Measurements from ENCODE around the gene TAF15. TPM values are rescaled to one million over a fixed set of nuclear protein-coding genes. Genes with fewer than 3 reads are reported as not detected.
A peak's percentile ranks its signal among the peaks of the same experiment; 100 is the strongest.

Gene TAF15
- 63.1 TPM for total RNA-seq

GRCh38 chr17:35808962-35809854 is at the start of gene TAF15:
TSS of gene TAF15 (plus strand) at chr17:35809484. CDS start at chr17:35809570, 86 bp downstream.
- DNase-seq (ENCODE audit: low spot score), result peak; percentile 97

DNA sequence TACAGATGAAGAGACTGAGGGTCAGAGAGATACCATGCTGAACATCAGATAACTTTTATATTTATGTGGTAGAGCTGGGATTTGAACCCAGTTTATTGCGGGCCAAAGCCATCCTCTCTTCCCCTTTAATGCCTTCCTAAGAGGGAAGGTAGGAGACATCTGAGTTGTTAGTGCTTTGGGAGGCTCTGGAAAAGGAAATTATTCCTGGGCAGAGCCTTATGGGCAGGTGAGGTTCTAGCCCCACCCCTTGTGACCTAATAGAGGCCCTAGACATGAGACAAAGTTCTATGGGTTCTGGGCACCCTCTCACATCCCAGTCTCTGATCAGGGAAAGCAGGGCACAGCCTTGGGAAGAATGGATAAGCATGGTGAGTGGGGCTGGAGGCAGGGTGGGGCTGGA is 48.7 kb upstream of the TAF15 start, which contains the start of gene C17orf50:
C17orf50 (plus strand) TSS at position 301 of the 400 bp plus-strand sequence; CDS start at position 356, 55 bp downstream.
- DNase-seq (ENCODE audit: low spot score), result no peak
- no peak for ATAC-seq

More at GRCh38 chr17:35808962-35809854, at the start of gene TAF15:
- peak; percentile 91 for ATAC-seq

DNA sequence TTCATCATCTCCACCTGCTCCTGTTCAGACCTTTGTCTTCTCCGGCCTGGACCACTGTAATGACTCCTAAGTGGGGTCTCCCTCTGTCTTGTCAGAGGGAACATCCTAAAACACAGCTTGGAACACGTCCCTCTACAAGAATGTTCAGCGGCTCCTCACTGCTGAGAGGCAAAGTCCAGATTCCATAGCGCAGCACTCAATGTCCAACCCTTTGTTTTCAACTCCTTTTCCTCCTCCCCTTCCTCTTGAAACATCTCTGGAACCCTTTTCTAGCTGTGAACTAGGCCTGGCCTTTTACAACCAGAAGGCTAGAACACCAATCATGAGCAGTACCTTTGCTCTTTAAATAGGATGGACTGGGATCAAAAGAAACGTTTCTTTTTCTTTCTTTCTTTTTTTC is 47.7 kb upstream of the TAF15 start:
- ATAC-seq, result no peak
- DNase-seq (ENCODE audit: low spot score), result no peak

DNA sequence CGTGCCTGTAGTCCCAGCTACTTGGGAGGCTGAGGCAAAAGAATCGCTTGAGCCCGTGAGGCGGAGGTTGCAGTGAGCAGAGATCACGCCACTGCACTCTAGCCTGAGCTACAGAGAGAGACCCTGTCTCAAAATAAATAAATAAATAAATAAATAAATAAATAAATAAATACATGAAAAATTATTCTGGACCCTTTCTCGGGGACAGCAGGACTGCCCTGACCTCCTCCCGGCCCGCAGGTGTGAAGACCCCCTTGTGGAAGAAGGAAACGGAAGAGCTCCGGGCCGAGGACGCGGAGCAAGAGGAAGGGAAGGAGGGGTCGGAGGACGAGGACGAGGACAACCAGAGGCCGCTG is 45.5 kb upstream of the TAF15 start:
- DNase-seq (ENCODE audit: low spot score) (no peak), ATAC-seq (no peak)

DNA sequence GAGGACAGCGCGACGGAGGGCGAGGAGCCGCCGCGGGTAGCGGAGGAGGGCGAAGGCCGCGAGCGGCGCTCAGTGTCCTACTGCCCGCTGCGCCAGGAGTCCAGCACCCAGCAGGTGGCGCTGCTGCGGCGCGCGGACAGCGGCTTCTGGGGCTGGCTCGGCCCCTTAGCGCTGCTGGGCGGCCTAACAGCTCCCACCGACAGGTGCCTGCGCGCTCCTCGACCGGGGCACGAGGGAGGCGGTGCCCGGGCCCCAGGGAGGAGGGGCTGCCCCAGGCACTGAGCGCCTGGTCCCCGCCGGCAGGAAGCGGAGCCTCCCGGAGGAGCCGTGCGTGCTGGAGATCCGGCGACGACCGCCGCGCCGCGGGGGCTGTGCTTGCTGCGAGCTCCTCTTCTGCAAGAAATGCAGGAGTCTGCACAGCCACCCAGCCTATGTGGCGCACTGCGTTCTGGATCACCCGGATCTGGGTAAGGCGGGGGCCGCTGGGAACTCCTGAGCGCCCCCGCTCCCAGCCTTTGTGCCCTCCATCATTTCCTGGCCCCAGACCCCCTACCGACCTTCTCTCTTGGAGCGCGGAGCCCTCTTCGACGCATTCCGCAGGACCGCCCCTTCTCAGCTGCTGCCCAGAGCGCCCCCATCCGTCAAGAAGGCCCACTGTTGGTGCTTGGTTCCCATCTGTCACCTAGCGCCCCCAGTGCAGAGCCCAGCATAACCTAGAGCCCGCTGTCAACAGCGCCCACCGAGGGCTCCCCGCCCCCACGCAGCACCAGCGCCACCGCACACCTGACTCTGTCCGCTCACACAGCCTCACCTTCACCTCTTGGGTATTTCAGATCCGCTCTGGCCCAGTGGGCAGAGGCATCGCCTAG is 44.9 kb upstream of the TAF15 start:
- peak; percentile 90 for DNase-seq (ENCODE audit: low spot score)
- peak; percentile 97 for ATAC-seq

DNA sequence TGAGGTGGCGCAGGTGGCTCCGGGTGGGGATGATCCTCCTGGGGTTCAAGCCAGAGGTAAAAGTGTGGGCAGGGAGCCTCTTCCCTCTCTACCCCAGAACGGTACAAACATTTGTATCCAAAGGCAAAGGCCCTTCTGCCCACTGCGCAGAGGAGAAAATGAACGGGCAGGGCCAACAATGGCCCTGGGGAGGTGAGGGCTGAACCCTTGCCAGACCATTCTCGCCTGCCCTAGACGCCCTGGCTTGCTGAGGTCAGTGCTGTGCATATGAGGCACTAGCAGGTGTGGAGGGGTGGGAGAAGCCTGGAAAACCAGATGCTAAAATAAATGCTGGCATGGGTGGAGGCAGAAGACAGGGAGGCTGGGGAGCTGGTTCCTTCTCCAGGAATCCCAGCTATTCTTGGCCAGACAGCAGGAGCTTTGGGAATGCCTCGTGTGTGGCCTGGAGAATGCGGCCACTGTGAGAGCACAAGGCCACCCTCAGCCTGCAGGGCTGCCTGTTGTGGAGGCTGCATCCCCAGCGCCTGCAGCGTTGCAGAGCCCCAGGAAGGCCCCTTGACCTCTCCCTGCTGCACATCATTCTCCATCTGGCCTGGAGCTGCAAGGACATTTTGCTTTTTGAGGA is 44.1 kb upstream of the TAF15 start:
- ATAC-seq, result no peak
- DNase-seq (ENCODE audit: low spot score), result no peak

DNA sequence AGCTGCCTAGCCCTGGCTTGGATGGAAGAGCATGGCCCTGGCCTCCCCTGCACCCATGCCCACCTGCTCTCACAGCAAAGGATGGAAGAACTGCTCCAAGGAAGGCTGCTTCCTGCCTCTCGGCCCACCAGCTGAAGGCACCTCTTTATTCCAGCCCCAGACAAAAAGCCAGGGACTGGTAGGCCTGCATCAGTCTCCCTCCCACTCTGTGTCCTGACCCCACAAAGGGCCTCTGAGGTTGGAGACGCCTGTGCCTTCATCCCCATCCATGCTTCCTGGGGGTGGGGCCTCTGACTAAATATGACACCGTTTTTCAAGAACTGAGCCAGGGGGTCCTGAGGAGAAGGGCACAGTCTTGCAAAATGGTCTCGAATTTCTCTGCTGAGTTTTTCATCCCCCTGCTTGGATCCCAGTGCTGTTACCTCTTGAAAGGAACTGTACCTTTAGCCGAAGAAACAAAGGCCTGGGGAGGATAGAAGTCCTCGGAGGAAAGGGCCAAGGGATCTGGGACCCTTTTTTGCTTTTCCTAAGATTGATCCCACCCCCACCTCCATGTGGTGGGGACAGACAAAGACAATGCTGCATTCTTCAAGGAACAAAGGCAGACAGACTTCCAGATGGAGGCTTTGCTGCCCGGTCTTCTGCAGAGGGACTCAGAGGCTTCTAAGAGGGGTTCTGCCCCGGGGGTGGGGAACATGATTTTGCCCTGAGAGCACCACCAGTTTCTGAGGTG is 43.4 kb upstream of the TAF15 start:
- ATAC-seq (no peak), DNase-seq (ENCODE audit: low spot score) (no peak)

DNA sequence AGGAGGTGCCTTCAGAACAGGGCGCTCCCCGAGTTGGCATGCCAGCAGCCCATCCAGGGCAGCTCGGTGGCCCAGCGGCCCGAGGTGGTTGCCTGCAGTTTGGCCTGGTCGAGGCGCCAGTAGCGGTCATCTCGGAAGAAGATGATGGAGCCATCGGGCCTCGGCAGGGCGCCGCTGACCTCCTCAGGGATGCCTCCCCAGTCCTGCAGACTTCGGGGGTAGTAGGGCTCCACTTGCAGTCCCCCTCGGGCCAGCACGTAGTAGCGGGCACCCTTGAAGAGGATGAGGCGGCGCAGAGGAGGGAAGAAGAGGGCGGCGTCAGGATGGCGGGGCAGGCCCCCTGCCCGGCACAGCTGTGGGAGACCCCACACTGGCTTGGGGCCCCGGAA is 42.8 kb upstream of the TAF15 start:
- DNase-seq (ENCODE audit: low spot score) (no peak), ATAC-seq (no peak)

DNA sequence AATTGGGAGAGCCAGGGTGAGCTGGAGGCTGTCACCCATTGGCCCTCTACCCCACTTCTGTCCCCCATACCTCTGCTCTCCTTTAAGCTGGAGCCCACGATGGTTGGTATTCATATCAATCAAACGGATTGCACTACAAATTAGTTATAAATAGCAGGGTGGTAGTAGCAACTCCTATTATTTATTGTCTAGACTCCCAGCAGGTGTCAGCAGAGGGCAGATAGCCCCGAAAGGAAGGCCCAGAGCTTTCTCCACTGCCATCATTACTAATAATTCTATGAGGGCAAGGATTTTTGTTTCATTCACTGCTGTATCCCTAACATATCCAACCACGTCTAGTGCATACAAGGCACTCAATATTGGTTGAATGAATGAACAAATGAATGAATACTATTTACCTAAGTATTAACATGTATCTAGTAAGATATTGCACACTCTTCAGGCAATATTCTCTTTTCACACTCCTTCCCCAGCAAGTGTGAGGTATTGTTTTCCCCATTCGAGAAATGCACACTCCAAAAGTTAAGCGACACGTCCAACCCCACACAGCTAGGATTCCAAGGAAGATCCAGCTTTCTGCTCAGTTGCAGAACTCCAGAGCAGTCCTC is 42.3 kb upstream of the TAF15 start:
- ATAC-seq, result peak; percentile 60

GRCh38 chr17:35768797-35769196 is 40.5 kb upstream of the TAF15 start:
- ATAC-seq (no peak), DNase-seq (ENCODE audit: low spot score) (no peak)

More for the DNA sequence above, 42.3 kb upstream of the TAF15 start:
- DNase-seq (ENCODE audit: low spot score), result no peak

DNA sequence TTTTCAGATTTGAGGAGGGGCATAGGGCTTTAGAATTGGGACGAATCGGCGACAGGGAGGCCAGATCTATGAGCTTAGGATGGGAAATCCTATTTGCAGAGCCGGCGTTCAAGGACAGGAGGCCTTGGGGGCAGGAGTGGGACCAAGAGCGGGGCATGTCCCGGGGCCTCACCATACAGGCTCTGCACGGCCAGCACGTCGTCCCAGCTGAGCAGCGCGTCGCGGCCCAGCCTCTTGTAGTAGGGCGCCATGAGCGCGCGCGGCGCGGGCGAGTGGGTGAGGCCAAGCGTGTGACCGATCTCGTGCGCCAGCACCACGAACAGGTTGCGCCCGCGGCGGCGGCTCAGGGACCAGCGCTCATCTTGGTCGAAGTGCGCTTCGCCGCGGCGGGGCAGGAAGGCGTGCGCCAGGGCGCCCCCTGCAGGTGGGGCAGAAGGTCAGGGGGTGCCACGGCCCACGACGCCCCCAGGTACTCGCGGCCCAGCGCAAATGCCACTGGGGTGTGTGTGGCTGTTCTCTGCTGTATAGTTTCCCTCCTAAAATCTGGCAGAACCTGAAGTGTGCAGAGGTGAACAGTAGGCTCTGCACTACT is 39.3 kb upstream of the TAF15 start:
- ATAC-seq (no peak), DNase-seq (ENCODE audit: low spot score) (no peak)

GRCh38 chr17:35773129-35773528 is 36.2 kb upstream of the TAF15 start:
- DNase-seq (ENCODE audit: low spot score), result no peak
- ATAC-seq, result no peak

DNA sequence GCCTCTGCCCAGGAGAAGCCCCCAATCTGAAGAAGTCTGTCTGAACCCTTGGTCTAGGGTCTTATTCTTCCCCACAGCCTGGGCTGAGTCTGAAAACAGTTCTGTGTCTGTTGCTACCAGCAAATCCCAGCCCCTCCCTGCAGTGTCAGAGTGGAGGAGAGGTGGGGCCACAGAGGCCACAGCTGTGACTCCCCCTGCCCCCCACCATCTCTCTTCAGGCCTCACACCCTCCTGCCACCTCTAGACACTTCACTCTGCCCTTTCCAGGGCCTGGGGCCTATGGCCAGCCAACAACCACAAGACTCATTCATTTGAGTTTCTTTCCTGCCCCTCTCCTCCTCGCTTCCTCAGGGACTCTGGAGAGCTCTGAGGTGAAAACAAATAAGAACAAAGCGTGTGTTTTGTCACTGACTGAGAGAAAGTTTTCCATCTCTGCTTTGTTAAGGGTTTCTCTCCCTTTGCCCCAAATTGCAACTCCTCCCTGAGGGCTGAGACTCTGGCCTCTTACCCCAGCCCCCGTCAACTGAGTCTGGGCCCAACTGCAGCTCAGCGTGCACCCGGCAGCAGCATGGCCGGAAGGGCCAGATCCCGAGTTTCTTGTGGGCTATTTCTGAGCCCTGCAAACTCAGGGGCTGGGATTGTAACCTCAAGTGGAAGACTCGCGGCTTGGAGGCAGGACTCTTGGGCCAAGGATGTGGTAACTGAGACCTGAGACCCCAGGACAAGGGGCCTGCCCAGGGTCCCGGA is 35.4 kb upstream of the TAF15 start:
- ATAC-seq, result no peak

DNA sequence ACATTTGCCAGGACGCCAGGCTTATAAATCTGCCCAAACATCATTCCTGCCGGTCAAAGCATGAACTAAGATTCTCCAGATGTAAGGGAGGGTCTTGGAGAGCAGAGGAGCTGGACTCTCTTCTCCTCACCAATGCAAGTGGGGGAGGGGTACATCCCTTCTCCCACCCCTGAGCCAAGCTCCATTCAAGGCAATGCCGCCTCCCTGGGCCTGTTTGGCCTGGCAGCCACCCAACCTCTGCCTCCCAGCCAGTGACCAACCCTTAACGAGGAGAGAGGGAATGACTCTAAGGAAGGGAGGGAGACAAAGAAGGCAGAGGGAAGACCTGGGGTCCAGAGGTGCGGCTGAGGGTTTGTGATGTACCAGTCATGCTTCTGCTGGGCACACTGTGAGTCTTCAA is 34.8 kb upstream of the TAF15 start:
- peak; percentile 41 for ATAC-seq
- no peak for DNase-seq (ENCODE audit: low spot score)

More for the DNA sequence above, 35.4 kb upstream of the TAF15 start:
- DNase-seq (ENCODE audit: low spot score), result no peak

DNA sequence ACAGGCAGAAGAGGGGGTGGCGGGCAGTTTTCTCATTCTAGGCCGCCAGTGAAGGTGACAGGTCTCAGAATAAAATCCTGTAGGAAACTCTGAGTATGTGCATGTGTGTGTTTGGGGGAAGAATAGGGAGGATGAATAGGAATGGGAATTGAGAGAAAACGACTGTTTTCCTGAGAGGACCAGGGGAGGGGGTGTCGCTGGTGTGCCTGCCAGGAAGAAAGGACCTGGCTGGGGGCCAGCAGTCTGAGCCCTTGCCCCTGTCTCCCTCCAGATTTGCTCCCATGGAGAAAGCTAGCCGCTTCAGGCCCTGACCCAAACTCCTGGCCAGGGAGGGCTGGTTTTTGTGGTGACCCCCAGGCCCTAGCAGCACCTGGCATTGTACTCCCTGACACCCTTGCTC is 34.2 kb upstream of the TAF15 start:
- DNase-seq (ENCODE audit: low spot score) (no peak), ATAC-seq (no peak)

- ATAC-seq (no peak), DNase-seq (ENCODE audit: low spot score) (no peak)
Observed at GRCh38 chr17:35775583-35775982, 33.7 kb upstream of the TAF15 start.

GRCh38 chr17:35778641-35779196 is 30.6 kb upstream of the TAF15 start:
- DNase-seq (ENCODE audit: low spot score) (no peak), ATAC-seq (no peak)

GRCh38 chr17:35780950-35781349 is 28.3 kb upstream of the TAF15 start:
- ATAC-seq, result no peak

DNA sequence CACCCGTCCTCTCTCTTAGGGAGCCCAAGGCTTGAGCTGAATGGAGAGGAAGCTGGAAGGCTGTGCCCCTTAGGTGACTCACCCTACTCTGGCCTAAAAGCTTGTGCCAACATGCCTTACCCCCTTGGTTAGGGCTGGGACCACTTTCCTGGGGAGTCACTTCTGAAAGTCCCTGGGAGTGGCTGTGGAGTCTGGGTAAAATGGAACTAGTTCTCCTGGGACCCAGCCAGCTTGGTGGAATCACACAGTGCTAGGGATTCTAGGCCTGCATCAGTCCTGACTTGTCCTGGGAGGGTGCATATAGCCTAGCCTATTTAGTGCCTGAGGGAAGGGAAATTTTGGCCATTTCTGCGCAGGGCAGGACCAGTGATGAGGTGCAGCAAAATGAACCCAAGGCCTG is 24.4 kb upstream of the TAF15 start:
- no peak for ATAC-seq

More at GRCh38 chr17:35780950-35781349, 28.3 kb upstream of the TAF15 start:
- no peak for DNase-seq (ENCODE audit: low spot score)

More for the DNA sequence above, 24.4 kb upstream of the TAF15 start:
- DNase-seq (ENCODE audit: low spot score), result no peak

All from left lobe of liver (tissue), 2 donors.